GM23338 (cell line): ENCODE results near the gene SACM1L. TPM values are rescaled to one million over a fixed set of nuclear protein-coding genes. Genes with fewer than 3 reads are reported as not detected.

Experiments used
- ATAC-seq: fragments of 200-7000 bp; cut with Tn5 transposase; 3 replicates; pipeline ENCODE4 v1.9.1; 2020
- DNase-seq: peaks from one replicate; pipeline ENCODE4 v3.0.0-alpha.2; 2015; ENCODE audit warnings: low spot score
- H2AFZ ChIP-seq: fragments of 200-600 bp; sonication (generic); 2 replicates; pipeline ENCODE4 v1.8.0; 2016; ENCODE audit warnings: antibody characterized with exemption, mild to moderate bottlenecking, moderate library complexity
- H3F3A ChIP-seq: fragments of 200-600 bp; sonication (generic); replicated peaks from 2 replicates; pipeline ENCODE4 v1.8.0; 2017; ENCODE audit warnings: antibody characterized with exemption, mixed run types, low read depth
- H3K27ac ChIP-seq: fragments of 200-600 bp; sonication (generic); 2 replicates; pipeline ENCODE4 v1.6.1; 2016; ENCODE audit warnings: low read depth
- H3K27me3 ChIP-seq: fragments of 200-600 bp; sonication (generic); 2 replicates; pipeline ENCODE4 v1.8.0; 2016; ENCODE audit warnings: mild to moderate bottlenecking, mixed run types, moderate library complexity; ENCODE audit not compliant: insufficient read depth
- H3K36me3 ChIP-seq: fragments of 200-600 bp; sonication (generic); 2 replicates; pipeline ENCODE4 v1.8.0; 2016; ENCODE audit warnings: mild to moderate bottlenecking; ENCODE audit not compliant: insufficient read depth
- H3K4me1 ChIP-seq: fragments of 200-600 bp; sonication (generic); 2 replicates; pipeline ENCODE4 v1.8.0; 2016; ENCODE audit warnings: mild to moderate bottlenecking, moderate library complexity; ENCODE audit not compliant: insufficient read depth
- H3K4me2 ChIP-seq: fragments of 200-600 bp; sonication (generic); 2 replicates; pipeline ENCODE4 v1.7.1; 2017; ENCODE audit warnings: mixed run types
- H3K4me3 ChIP-seq: fragments of 200-600 bp; sonication (generic); 2 replicates; pipeline ENCODE4 v1.6.1; 2016; ENCODE audit warnings: mixed run types
- H3K79me2 ChIP-seq: fragments of 200-600 bp; sonication (generic); replicated peaks from 2 replicates; pipeline ENCODE4 v1.8.0; 2017; ENCODE audit warnings: mild to moderate bottlenecking; ENCODE audit not compliant: insufficient read depth
- H3K9me2 ChIP-seq: fragments of 200-600 bp; sonication (generic); 2 replicates; pipeline ENCODE4 v1.8.0; 2017; ENCODE audit not compliant: insufficient read depth
- H4K20me1 ChIP-seq: fragments of 200-600 bp; sonication (generic); replicated peaks from 2 replicates; pipeline ENCODE4 v1.8.0; 2017; ENCODE audit warnings: mild to moderate bottlenecking; ENCODE audit not compliant: insufficient read depth
- H3K27ac Mint-ChIP-seq: 2 replicates; pipeline ENCODE4 v1.8.0; 2020; ENCODE audit warnings: inconsistent platforms, mild to moderate bottlenecking, moderate library complexity, mixed read lengths
- H3K27me3 Mint-ChIP-seq: 3 replicates; pipeline ENCODE4 v1.8.0; 2022; ENCODE audit warnings: low read depth, mild to moderate bottlenecking, moderate library complexity, mixed read lengths, inconsistent platforms; ENCODE audit not compliant: insufficient read depth, poor library complexity
- H3K36me3 Mint-ChIP-seq: 3 replicates; pipeline ENCODE4 v1.8.0; 2021; ENCODE audit warnings: low read depth, mild to moderate bottlenecking, inconsistent platforms, moderate library complexity, mixed read lengths
- H3K4me1 Mint-ChIP-seq: 3 replicates; pipeline ENCODE4 v1.8.0; 2020; ENCODE audit warnings: mild to moderate bottlenecking, inconsistent platforms, mixed read lengths
- H3K4me3 Mint-ChIP-seq: 3 replicates; pipeline ENCODE4 v1.8.0; 2021; ENCODE audit warnings: moderate library complexity, mild to moderate bottlenecking, inconsistent platforms, mixed read lengths
- H3K9me3 Mint-ChIP-seq: 3 replicates; pipeline ENCODE4 v1.8.0; 2020; ENCODE audit warnings: moderate library complexity, mild to moderate bottlenecking, inconsistent platforms, mixed read lengths
- EZH2 ChIP-seq: fragments of 200-600 bp; sonication (generic); IDR thresholded peaks from one replicate; pipeline ENCODE4 v1.8.0; 2017; ENCODE audit warnings: antibody characterized with exemption, mild to moderate bottlenecking, low read depth; ENCODE audit not compliant: unreplicated experiment
- EZH2phosphoT487 ChIP-seq: fragments of 200-600 bp; sonication (generic); IDR thresholded peaks from one replicate; pipeline ENCODE4 v1.8.1; 2018; ENCODE audit warnings: antibody characterized with exemption; ENCODE audit not compliant: unreplicated experiment
- NANOG ChIP-seq: IDR thresholded peaks from 2 replicates; pipeline ENCODE4 v1.6.1; 2016; ENCODE audit warnings: antibody characterized with exemption, borderline replicate concordance
- POLR2AphosphoS5 ChIP-seq: IDR thresholded peaks from 2 replicates; pipeline ENCODE4 v1.6.1; 2016; ENCODE audit warnings: antibody characterized with exemption, low read depth
- STAT1 ChIP-seq: IDR thresholded peaks from one replicate; pipeline ENCODE4 v1.6.1; 2016; ENCODE audit warnings: antibody characterized with exemption; ENCODE audit not compliant: unreplicated experiment
- polyA plus RNA-seq: library from polyadenylated mRNA; unstranded; fragments of >200 nt; fragmentation: Nextera tagmentation; extraction: Ambion mirVana; gene quantifications from 2 replicates; pipeline ENCODE4 v1.2.1, GENCODE V29; 2016
- total RNA-seq: library from RNA; depleted of rRNA; stranded (reverse); fragments of >200 nt; shearing (Covaris generic); gene quantifications from 2 replicates; pipeline ENCODE4 v1.2.3, GENCODE V29; 2014
- TF ChIP-seq, protein P1 (sequence below), 2 experiments: fragments of 200-600 bp in 1 of 2; sonication (generic) in 1 of 2; conservative IDR thresholded peaks; 2 replicates each; pipeline versions ENCODE4 v1.5.1 to v1.6.1; 2016 to 2017; ENCODE audit warnings: antibody characterized with exemption in 2 of 2, low read depth in 2 of 2, mild to moderate bottlenecking in 2 of 2, moderate library complexity in 1 of 2
- TF ChIP-seq, protein P2 (sequence below): IDR thresholded peaks from one replicate; pipeline ENCODE4 v1.6.1; 2018; ENCODE audit warnings: antibody characterized with exemption; ENCODE audit not compliant: unreplicated experiment

SACM1L gene
- total and polyA plus RNA-seq, 2 experiments from 2014 or later: 43.5 to 97.8 TPM

DNA sequence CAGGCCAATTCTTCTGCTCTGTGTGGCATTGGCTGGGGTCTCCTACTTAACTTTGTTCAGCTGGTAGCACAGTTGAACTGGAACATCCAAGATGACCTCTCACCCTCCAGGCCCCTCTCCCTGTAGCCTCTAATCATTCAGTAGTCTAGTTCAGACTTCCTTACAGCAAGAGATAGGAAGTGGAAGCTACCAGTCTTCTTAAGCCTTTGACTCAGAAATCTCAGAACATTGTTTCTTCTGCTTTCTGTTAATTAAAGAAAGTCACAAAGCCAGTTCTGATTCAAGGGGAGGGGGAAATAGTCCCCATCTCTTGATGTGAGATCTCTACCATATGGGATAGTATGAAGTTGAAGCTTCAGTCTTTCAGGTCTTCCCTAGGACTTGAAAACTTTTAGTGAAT lies 18.8 kb upstream of the SACM1L start (continued):
- no peak for TF ChIP-seq STAT1
- TF ChIP-seq EZH2phosphoT487: no peak

DNA sequence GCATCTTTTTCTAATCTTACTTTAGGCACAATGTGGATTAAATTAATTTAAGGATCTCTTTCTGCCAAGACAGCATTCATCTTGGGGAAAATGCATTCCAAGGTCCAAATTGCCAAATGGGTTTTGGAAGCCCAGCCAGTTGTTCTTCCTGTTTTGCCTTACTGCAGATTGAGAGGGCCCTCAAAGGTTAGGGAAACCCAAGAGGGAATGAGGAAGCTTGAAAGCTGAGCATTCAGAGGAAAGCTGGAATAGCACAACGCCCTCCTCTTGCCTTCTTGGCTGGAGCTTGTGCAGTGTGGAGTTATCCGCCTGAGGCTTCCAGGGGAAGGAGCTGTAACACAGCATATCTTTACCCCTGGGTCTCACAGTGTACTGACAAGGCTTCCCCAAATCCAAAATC lies 18.2 kb upstream of the SACM1L start:
- peaks cover 3% of the 10 kb centered on the region for H3K27me3 Mint-ChIP-seq
- TF ChIP-seq, protein P1, sequence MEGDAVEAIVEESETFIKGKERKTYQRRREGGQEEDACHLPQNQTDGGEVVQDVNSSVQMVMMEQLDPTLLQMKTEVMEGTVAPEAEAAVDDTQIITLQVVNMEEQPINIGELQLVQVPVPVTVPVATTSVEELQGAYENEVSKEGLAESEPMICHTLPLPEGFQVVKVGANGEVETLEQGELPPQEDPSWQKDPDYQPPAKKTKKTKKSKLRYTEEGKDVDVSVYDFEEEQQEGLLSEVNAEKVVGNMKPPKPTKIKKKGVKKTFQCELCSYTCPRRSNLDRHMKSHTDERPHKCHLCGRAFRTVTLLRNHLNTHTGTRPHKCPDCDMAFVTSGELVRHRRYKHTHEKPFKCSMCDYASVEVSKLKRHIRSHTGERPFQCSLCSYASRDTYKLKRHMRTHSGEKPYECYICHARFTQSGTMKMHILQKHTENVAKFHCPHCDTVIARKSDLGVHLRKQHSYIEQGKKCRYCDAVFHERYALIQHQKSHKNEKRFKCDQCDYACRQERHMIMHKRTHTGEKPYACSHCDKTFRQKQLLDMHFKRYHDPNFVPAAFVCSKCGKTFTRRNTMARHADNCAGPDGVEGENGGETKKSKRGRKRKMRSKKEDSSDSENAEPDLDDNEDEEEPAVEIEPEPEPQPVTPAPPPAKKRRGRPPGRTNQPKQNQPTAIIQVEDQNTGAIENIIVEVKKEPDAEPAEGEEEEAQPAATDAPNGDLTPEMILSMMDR (conservative IDR thresholded peaks at IDR 0.05; ENCODE audit: low read depth in 2 of 2): 0 out of 4 replicates have a peak, but pooled peaks of 1 of the 2 experiments have one; percentile 20
- TF ChIP-seq NANOG: no peak
- H3K79me2 ChIP-seq: no peaks in the 10 kb centered on the region
- H2AFZ ChIP-seq: no peak overlapping the region
- H4K20me1 ChIP-seq: no peaks in the 10 kb centered on the region
- H3K36me3 ChIP-seq: peaks cover 13% of the 10 kb centered on the region; the same call in 1 of the 2 replicates
- H3K9me2 ChIP-seq: no peaks in the 10 kb centered on the region; the same call in 1 of the 2 replicates
- no peak overlapping the region for H3K27ac ChIP-seq
- peaks cover 64% of the 10 kb centered on the region for H3K36me3 Mint-ChIP-seq
- peaks cover 23% of the 10 kb centered on the region for H3K4me1 Mint-ChIP-seq
- no peaks in the 10 kb centered on the region for H3K27me3 ChIP-seq
- no peak for DNase-seq
- peaks cover 13% of the 10 kb centered on the region for H3K4me1 ChIP-seq
- no peak overlapping the region for H3K27ac Mint-ChIP-seq
- H3K4me3 ChIP-seq: no peak overlapping the region
- no peak overlapping the region for H3K4me2 ChIP-seq
- no peaks in the 10 kb centered on the region; the same call in 2 of the 3 replicates for H3K9me3 Mint-ChIP-seq
- no peak for ATAC-seq
- H3F3A ChIP-seq: no peaks in the 10 kb centered on the region
- no peak overlapping the region for H3K4me3 Mint-ChIP-seq

DNA sequence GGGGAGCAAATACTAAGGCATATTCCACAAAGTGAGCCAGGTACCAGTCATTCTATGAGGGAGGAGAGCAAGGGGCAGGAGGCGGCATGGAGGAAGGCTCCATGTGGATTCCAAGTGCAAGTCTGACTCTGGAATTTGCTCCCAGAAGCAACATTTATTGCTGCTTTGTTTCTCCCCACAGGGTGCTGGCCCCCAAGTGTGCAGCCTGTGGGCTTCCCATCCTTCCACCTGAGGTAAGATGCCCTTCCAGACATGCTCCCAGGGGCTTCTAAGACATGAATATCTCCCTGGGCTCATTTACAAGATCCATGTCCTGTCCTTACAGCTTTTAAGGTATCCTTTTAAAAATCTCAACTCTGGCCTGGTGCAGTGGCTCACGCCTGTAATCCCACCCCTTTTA lies 15.9 kb upstream of the SACM1L start:
- 0 out of 2 replicates have a peak overlapping the region, but pooled peaks have one; percentile 61 for H3K27ac Mint-ChIP-seq
- peak; percentile 44 for ATAC-seq

DNA sequence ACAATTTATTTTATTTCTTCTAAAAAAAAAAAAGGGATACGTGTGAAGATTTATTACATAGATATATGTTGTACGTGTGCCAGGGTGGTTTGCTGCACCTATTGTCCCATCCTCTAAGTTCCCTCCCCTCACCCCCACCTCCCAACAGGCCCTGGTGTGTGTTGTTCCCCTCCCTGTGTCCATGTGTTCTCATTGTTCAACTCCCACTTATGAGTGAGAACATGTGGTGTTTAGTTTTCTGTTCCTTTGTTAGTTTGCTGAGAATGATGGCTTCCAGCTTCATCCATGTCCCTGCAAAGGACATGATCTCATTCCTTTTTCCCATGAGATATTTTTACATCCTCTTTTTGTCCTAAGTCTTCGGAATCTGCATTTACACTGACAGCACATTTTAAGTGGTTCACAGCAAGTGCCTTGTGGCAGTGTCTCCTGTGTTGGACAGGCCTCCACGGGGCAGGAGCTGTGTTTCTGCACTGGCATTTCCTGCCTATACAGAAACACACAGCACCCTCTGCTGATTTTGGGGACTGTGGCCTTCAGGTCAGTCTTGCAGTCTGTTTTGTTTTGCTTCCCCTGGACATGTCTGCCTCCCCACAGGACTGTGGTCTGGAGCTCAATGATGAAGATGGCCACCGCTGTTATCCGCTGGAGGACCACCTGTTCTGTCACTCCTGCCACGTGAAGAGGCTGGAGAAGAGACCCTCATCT lies 12.7 kb upstream of the SACM1L start:
- Histone ChIP-seq H3F3A (no peaks in the 10 kb centered on the region), H3K79me2 (no peaks in the 10 kb centered on the region), H4K20me1 (no peaks in the 10 kb centered on the region; the same call in 1 of the 2 replicates), H3K9me2 (no peaks in the 10 kb centered on the region; the same call in 1 of the 2 replicates), H3K36me3 (peaks cover 8% of the 10 kb centered on the region), H3K27ac (peak overlapping the region; percentile 86), H2AFZ (no peak overlapping the region), H3K27me3 (no peaks in the 10 kb centered on the region), H3K4me1 (peaks cover 38% of the 10 kb centered on the region), H3K4me2 (peak overlapping the region; percentile 48), H3K4me3 (no peak overlapping the region)
- Mint-ChIP-seq H3K36me3 (peaks cover 72% of the 10 kb centered on the region), H3K4me3 (no peak overlapping the region), H3K27me3 (peaks cover 7% of the 10 kb centered on the region), H3K4me1 (peaks cover 48% of the 10 kb centered on the region), H3K9me3 (no peaks in the 10 kb centered on the region; the same call in 2 of the 3 replicates), H3K27ac (peak overlapping the region; percentile 86)
- no peak for ATAC-seq
- DNase-seq: no peak
- TF ChIP-seq, protein P2, sequence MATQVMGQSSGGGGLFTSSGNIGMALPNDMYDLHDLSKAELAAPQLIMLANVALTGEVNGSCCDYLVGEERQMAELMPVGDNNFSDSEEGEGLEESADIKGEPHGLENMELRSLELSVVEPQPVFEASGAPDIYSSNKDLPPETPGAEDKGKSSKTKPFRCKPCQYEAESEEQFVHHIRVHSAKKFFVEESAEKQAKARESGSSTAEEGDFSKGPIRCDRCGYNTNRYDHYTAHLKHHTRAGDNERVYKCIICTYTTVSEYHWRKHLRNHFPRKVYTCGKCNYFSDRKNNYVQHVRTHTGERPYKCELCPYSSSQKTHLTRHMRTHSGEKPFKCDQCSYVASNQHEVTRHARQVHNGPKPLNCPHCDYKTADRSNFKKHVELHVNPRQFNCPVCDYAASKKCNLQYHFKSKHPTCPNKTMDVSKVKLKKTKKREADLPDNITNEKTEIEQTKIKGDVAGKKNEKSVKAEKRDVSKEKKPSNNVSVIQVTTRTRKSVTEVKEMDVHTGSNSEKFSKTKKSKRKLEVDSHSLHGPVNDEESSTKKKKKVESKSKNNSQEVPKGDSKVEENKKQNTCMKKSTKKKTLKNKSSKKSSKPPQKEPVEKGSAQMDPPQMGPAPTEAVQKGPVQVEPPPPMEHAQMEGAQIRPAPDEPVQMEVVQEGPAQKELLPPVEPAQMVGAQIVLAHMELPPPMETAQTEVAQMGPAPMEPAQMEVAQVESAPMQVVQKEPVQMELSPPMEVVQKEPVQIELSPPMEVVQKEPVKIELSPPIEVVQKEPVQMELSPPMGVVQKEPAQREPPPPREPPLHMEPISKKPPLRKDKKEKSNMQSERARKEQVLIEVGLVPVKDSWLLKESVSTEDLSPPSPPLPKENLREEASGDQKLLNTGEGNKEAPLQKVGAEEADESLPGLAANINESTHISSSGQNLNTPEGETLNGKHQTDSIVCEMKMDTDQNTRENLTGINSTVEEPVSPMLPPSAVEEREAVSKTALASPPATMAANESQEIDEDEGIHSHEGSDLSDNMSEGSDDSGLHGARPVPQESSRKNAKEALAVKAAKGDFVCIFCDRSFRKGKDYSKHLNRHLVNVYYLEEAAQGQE: no peak
- TF ChIP-seq EZH2phosphoT487: no peak
- TF ChIP-seq, protein P1 (conservative IDR thresholded peaks at IDR 0.05; ENCODE audit: low read depth in 2 of 2): no peak
- TF ChIP-seq NANOG: no peak
- no peak for TF ChIP-seq EZH2
- TF ChIP-seq STAT1: no peak
- no peak for TF ChIP-seq POLR2AphosphoS5

More for the DNA sequence above, 15.9 kb upstream of the SACM1L start:
- Histone ChIP-seq H3K4me2 (no peak overlapping the region), H3K9me2 (no peaks in the 10 kb centered on the region; the same call in 1 of the 2 replicates), H3K79me2 (no peaks in the 10 kb centered on the region), H4K20me1 (no peaks in the 10 kb centered on the region), H3K27me3 (no peaks in the 10 kb centered on the region), H3K27ac (peak overlapping the region; percentile 83; the same call in 1 of the 2 replicates), H3K4me1 (peaks cover 36% of the 10 kb centered on the region), H3K36me3 (peaks cover 17% of the 10 kb centered on the region; the same call in 1 of the 2 replicates), H3K4me3 (no peak overlapping the region), H2AFZ (no peak overlapping the region), H3F3A (no peaks in the 10 kb centered on the region)
- H3K27me3 Mint-ChIP-seq: peaks cover 7% of the 10 kb centered on the region
- peaks cover 69% of the 10 kb centered on the region for H3K36me3 Mint-ChIP-seq
- no peak for TF ChIP-seq NANOG
- no peak overlapping the region for H3K4me3 Mint-ChIP-seq
- H3K9me3 Mint-ChIP-seq: no peaks in the 10 kb centered on the region; the same call in 2 of the 3 replicates
- peaks cover 44% of the 10 kb centered on the region for H3K4me1 Mint-ChIP-seq
- DNase-seq: peak; percentile 32
